GM12872 (cell line): ENCODE data around the gene ABRACL.

ENCODE experiments used
- TF ChIP-seq, protein P1 (sequence below): IDR thresholded peaks from 3 replicates; pipeline ENCODE4 v1.5.1; 2011; ENCODE audit warnings: low read depth, mild to moderate bottlenecking, low read length, moderate library complexity; ENCODE audit not compliant: insufficient read depth

ABRACL gene

DNA sequence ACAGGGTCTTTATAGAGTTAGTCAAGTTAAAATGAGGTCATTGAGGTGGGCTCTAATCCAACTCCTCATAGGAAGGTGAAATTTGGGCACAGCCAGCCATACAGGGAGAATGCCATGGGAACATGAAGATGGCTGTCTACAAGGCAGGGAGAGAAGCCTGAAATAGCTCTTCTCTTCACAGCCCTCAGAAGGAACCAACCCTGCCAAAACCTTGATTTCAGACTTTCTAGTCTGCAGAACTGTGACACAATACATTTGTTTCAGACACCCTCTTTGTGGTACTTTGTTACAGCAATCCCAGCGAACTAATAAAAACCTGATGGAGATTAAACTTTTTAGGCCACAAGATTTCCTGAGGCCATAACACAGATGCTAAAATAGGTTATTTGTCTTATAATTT is 63.3 kb downstream of the ABRACL start:
- TF ChIP-seq, protein P1, sequence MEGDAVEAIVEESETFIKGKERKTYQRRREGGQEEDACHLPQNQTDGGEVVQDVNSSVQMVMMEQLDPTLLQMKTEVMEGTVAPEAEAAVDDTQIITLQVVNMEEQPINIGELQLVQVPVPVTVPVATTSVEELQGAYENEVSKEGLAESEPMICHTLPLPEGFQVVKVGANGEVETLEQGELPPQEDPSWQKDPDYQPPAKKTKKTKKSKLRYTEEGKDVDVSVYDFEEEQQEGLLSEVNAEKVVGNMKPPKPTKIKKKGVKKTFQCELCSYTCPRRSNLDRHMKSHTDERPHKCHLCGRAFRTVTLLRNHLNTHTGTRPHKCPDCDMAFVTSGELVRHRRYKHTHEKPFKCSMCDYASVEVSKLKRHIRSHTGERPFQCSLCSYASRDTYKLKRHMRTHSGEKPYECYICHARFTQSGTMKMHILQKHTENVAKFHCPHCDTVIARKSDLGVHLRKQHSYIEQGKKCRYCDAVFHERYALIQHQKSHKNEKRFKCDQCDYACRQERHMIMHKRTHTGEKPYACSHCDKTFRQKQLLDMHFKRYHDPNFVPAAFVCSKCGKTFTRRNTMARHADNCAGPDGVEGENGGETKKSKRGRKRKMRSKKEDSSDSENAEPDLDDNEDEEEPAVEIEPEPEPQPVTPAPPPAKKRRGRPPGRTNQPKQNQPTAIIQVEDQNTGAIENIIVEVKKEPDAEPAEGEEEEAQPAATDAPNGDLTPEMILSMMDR: no peak
